Activated CD4-positive, alpha-beta T cell treated with anti-CD3 and anti-CD28 coated beads, Interleukin-2, amount 10 ng/mL, durations not matched to agents 24 days and 14 days (primary cell): ENCODE results near the gene NCS1. TPM values are rescaled to one million over a fixed set of nuclear protein-coding genes. Genes with fewer than 3 reads are reported as not detected.
"Not testable (repeated sequence)": the region's sequence is repeated elsewhere in the genome, so short reads cannot be mapped to it uniquely, and the experiment has no call there.

Experiments used
- DNase-seq: peaks from one replicate; pipeline ENCODE4 v3.0.0; 2022
- H3K27ac Mint-ChIP-seq: one replicate; pipeline ENCODE4 v1.8.0; 2022; ENCODE audit warnings: mild to moderate bottlenecking, mixed read lengths
- H3K27me3 Mint-ChIP-seq: one replicate; pipeline ENCODE4 v1.8.0; 2022; ENCODE audit warnings: mixed read lengths
- H3K36me3 Mint-ChIP-seq: one replicate; pipeline ENCODE4 v1.8.0; 2022; ENCODE audit warnings: low read depth, mild to moderate bottlenecking, mixed read lengths
- H3K4me1 Mint-ChIP-seq: one replicate; pipeline ENCODE4 v1.8.0; 2021; ENCODE audit warnings: mixed read lengths
- H3K4me3 Mint-ChIP-seq: one replicate; pipeline ENCODE4 v1.8.0; 2022; ENCODE audit warnings: mild to moderate bottlenecking, moderate library complexity, mixed read lengths
- H3K9me3 Mint-ChIP-seq: one replicate; pipeline ENCODE4 v1.8.0; 2021; ENCODE audit warnings: mixed read lengths
- intact Hi-C: fragments of 100-400 bp; cut with micrococcal nuclease; formaldehyde crosslinking; loops from one replicate; pipeline ENCODE4 v1.15.1; 2023
- total RNA-seq: library from RNA; stranded (reverse); gene quantifications from 2 replicates; pipeline ENCODE4 v1.2.3, GENCODE V29; 2022

NCS1 gene
- total RNA-seq, 1 donor from 2014 or later: 5.4 TPM

DNA sequence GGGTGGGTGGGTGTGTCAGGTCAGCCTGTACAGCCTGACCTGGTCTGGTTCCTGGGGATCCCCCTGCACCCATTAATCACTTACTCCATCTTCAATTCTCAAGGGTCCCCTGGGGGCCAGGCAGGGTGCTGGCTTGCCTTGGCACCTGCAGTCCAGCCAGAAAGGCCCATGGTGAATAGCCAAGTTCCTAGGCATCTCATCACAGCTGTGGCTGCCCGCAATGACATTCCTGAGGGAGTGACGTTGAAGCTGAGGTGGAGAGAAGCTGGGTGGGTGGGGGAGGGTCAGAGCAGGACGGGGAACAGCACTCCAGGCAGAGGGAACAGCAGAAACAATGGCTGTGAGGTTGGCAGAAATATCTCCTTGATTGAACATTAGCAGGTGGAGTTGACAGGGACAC is 103.9 kb downstream of the NCS1 start:
- H3K9me3 Mint-ChIP-seq: no peaks in the 10 kb centered on the region
- H3K27me3 Mint-ChIP-seq: peaks cover 10% of the 10 kb centered on the region
- H3K4me3 Mint-ChIP-seq: no peak overlapping the region
- H3K4me1 Mint-ChIP-seq: no peaks in the 10 kb centered on the region
- H3K27ac Mint-ChIP-seq: no peak overlapping the region
- H3K36me3 Mint-ChIP-seq: no peaks in the 10 kb centered on the region
- DNase-seq: no peak
- intact Hi-C loops: no loop called here

DNA sequence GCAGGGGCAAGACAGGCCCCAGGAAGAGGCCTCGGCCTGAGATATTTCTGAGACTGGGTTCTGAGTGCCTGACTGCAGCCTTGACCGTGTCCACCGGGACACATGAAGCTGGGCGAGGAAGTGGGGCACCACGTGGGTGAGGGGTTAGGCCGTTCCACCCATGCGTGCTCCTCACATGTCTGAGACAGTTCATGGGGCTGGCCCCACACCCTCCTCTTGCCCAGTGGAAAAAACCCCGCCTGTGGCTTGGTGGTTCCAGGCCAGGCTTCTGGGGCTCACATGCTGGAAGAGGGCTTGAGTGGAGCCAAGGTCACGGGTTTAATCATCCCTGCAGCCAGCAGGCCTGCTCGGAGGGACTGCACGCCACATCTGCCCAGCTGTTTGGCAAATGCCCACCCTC is 104.8 kb downstream of the NCS1 start:
- DNase-seq: no peak
- Mint-ChIP-seq H3K27ac (no peak overlapping the region), H3K4me3 (no peak overlapping the region), H3K36me3 (no peaks in the 10 kb centered on the region), H3K4me1 (no peaks in the 10 kb centered on the region), H3K9me3 (no peaks in the 10 kb centered on the region), H3K27me3 (peaks cover 11% of the 10 kb centered on the region)
- intact Hi-C loops: no loop called here

DNA sequence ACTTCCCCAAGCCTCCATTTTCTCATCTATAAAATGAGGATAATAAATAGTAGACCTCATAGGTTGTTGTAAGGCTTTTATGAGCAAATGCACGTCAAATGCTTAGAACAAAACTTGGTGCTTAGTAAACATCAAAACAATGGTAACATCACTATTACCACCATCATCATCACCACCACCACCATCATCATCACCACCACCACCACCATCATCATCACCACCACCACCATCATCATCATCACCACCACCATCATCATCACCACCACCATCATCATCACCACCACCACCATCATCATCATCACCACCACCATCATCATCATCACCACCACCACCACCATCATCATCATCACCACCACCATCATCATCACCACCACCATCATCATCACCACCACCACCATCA is 105.3 kb downstream of the NCS1 start:
- not testable (repeated sequence) for H3K27me3 Mint-ChIP-seq, H3K36me3 Mint-ChIP-seq, DNase-seq

DNA sequence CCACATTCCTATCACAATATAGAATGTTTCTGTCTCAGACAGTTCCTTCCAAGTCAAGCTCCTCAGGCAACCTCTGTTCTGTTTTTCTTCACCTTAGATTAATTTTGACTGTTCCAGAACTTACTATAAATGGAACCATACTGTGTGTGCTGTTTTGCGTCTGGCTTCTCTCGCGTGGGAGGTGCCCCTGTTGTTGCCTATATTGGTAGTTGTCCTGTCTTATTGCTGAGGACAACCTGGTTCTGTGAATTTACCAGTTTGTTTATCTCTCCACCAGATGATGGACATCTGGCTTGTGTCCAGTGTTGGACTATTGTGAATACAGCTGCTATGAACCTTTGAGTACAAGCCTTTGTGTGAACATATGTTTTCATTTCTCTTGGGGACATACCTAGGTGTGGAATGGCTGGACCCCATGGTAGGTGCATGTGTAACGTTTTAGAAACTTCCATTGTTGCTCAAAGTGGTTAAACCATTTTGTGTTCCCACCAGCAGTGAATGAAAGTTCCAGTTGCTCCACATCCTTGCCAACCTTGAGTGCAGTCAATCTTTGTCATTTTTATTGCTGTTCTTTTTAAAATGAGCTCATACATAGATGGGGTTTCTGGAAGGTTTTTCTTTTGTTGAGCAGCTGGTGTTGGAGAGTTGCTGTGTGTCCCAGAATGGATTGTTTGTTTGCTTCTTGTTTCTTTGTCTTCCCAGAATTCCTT is 111.5 kb downstream of the NCS1 start:
- DNase-seq: no peak
- Mint-ChIP-seq H3K9me3 (no peaks in the 10 kb centered on the region), H3K4me1 (no peaks in the 10 kb centered on the region), H3K4me3 (no peak overlapping the region), H3K27ac (no peak overlapping the region), H3K27me3 (peaks cover 3% of the 10 kb centered on the region), H3K36me3 (no peaks in the 10 kb centered on the region)
- intact Hi-C loops: no loop called here

More for the DNA sequence above, 105.3 kb downstream of the NCS1 start:
- H3K4me3 Mint-ChIP-seq, H3K27ac Mint-ChIP-seq, intact Hi-C loops, H3K4me1 Mint-ChIP-seq, H3K9me3 Mint-ChIP-seq: not testable (repeated sequence)

DNA sequence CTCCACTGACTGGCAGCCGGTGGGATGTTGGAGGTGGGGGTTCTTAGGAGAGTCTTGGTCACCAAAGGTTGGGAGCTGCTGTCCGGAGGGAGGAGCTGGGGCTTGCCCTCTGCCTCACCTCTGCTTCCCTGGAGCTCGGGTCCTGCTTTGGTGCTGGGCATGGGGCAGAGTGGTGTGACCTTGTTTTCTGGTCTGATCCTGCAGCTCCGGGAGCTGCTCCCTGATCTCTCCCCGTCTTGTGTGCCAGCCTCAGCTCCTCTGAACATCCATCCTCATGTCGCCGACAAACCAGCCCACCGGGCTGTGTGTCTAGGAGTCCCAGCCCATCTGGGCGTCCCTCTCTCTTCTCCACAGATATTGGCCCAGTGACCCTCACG is 112.0 kb downstream of the NCS1 start:
- no peaks in the 10 kb centered on the region for H3K9me3 Mint-ChIP-seq
- intact Hi-C loops: no loop called here
- no peaks in the 10 kb centered on the region for H3K36me3 Mint-ChIP-seq
- no peak overlapping the region for H3K4me3 Mint-ChIP-seq
- no peak for DNase-seq
- no peak overlapping the region for H3K27ac Mint-ChIP-seq
- peaks cover 3% of the 10 kb centered on the region for H3K27me3 Mint-ChIP-seq
- no peaks in the 10 kb centered on the region for H3K4me1 Mint-ChIP-seq

DNA sequence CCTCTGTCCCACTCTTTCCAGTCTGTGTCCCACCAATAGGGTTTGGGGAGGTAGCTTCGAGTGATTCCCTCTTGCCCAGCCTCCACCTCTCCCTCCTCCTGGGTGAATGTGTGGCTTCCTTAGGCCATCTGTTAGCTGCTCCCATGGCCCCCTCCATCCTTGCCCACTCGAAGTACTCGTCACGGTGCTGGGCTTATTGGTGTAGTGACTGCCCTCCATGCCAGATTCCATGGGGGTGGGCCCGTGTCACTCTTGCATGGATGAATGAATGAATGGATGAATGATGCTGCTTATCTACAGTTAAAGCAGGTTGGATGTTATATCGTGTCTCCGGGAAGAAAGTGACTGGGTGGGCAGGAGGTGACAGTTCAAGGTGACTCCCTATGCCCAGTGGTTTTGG is 112.5 kb downstream of the NCS1 start:
- no peaks in the 10 kb centered on the region for H3K9me3 Mint-ChIP-seq
- intact Hi-C loops: no loop called here
- no peak overlapping the region for H3K27ac Mint-ChIP-seq
- H3K4me1 Mint-ChIP-seq: no peaks in the 10 kb centered on the region
- H3K27me3 Mint-ChIP-seq: peaks cover 3% of the 10 kb centered on the region
- no peak for DNase-seq
- H3K36me3 Mint-ChIP-seq: no peaks in the 10 kb centered on the region
- H3K4me3 Mint-ChIP-seq: no peak overlapping the region

DNA sequence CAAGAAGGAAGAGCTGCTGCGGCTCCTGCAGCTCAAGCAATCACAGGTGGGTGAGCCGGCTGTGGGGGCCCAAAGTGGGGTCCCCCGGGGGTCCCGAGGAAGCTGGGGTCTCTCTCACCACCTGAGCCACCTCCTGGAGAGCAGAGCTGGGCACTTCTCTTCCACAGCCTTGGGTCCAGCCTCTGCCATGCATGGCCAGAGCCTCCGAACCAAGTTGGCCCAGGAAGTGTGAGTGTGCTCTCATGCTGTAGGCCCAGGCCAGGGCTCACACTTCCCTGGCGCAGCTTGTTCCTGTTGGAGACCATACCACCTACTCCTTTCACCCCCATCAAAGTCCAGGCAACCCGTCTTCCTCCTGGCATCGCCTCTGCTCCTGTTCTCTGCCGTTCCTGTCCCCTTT is 113.1 kb downstream of the NCS1 start:
- no peak for DNase-seq
- Mint-ChIP-seq H3K27me3 (peaks cover 3% of the 10 kb centered on the region), H3K4me3 (no peak overlapping the region), H3K4me1 (no peaks in the 10 kb centered on the region), H3K9me3 (no peaks in the 10 kb centered on the region), H3K36me3 (no peaks in the 10 kb centered on the region), H3K27ac (no peak overlapping the region)
- intact Hi-C loops: no loop called here

DNA sequence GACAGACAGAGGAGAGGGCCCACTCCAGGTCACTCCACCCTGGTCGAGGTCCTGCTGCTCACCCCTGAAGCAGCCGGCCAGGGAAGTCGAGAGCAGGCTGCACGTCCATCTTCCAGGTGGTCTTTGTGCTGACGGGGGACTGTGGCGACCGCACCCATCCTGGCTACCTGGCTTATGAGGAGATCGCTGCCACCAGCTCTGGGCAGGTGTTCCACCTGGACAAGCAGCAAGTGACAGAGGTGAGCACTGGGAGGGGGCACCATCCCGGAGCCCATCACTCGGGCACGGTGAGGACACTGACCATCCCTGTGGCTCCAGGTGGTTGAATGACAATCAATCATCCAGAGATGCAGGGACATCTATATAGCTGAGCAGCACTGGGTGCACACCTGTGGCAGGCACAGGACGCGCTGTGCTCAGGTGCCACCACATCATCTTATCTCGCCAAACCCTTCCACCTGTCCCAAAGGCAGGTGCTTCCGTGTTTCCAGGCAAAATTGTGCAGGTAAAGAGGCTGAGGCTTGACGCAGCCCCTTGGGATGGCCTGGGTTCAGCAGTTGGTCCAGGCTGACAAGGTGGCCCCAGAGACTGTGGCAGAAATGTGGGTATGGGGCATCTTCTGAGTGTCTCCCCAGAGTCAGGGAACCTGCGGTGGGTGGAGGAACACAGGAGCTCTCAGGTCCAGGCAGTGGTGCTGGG is 114.0 kb downstream of the NCS1 start:
- Mint-ChIP-seq H3K9me3 (no peaks in the 10 kb centered on the region), H3K27me3 (peaks cover 2% of the 10 kb centered on the region), H3K27ac (no peak overlapping the region), H3K4me1 (no peaks in the 10 kb centered on the region), H3K36me3 (no peaks in the 10 kb centered on the region), H3K4me3 (no peak overlapping the region)
- intact Hi-C loops: no loop called here
- no peak for DNase-seq

Other genes starting within 250 kb of the NCS1 start
- gene FNBP1, start 129.2 kb upstream of the NCS1 start, total RNA-seq: 245 TPM in 2 replicates
- gene GPR107, start 118.5 kb upstream of the NCS1 start, total RNA-seq: 19.2 and 23.6 TPM in 2 replicates
- gene HMCN2, start 93.4 kb downstream of the NCS1 start, total RNA-seq: not detected in 2 replicates